Prostate gland (tissue), 2 donors: ENCODE measurements around the gene FGF2.

Source experiments
- POLR2A ChIP-seq: fragments of 450-650 bp; IDR thresholded peaks from one replicate; pipeline ENCODE4 v1.6.1; 2016; ENCODE audit warnings: antibody characterized with exemption, mild to moderate bottlenecking
- POLR2AphosphoS5 ChIP-seq: sonication (generic); formaldehyde crosslinking; IDR thresholded peaks from one replicate; pipeline ENCODE4 v1.6.1; 2017; ENCODE audit warnings: antibody characterized with exemption
- TF ChIP-seq, protein P1 (sequence below), 4 experiments: fragments of 200-600 bp in 2 of 4; fragments of 450-650 bp in 2 of 4; sonication (generic) in 2 of 4; IDR thresholded peaks; 1 replicate in 3 of 4; 2 replicates in 1 of 4; pipeline ENCODE4 v1.5.1; 2016 to 2019; ENCODE audit warnings: antibody characterized with exemption in 4 of 4, mild to moderate bottlenecking in 2 of 4, moderate library complexity in 2 of 4

DNA sequence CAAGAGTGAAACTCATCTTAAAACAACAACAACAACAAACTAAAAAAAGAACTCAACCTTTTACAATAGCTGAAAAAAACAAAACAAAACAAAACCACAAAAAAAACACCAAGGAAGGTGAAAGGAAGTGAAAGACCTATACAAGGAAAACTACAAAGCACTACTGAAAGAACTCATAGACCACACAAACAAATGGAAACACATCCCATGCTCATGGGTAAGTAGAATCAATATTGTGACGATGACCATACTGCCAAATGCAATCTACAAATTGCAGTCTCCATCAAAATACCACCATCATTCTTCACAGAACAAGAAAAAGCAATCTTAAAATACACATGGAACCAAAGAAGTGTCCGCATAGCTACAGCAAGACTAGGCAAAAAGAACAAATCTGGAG is 41.5 kb upstream of the FGF2 start:
- TF ChIP-seq, protein P1, sequence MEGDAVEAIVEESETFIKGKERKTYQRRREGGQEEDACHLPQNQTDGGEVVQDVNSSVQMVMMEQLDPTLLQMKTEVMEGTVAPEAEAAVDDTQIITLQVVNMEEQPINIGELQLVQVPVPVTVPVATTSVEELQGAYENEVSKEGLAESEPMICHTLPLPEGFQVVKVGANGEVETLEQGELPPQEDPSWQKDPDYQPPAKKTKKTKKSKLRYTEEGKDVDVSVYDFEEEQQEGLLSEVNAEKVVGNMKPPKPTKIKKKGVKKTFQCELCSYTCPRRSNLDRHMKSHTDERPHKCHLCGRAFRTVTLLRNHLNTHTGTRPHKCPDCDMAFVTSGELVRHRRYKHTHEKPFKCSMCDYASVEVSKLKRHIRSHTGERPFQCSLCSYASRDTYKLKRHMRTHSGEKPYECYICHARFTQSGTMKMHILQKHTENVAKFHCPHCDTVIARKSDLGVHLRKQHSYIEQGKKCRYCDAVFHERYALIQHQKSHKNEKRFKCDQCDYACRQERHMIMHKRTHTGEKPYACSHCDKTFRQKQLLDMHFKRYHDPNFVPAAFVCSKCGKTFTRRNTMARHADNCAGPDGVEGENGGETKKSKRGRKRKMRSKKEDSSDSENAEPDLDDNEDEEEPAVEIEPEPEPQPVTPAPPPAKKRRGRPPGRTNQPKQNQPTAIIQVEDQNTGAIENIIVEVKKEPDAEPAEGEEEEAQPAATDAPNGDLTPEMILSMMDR (IDR thresholded peaks at IDR 0.05): no peak
- no peak for TF ChIP-seq POLR2AphosphoS5
- TF ChIP-seq POLR2A: no peak
